GM12891 (cell line): ENCODE results near the gene ARRB1.

ENCODE experiments used
- POLR2A ChIP-seq: IDR thresholded peaks from 2 replicates; pipeline ENCODE4 v1.6.1; 2011; ENCODE audit warnings: low read depth, low read length, control low read depth
- POLR2AphosphoS5 ChIP-seq: IDR thresholded peaks from 2 replicates; pipeline ENCODE4 v1.6.1; 2011; ENCODE audit warnings: low read depth, low read length, control low read depth

DNA sequence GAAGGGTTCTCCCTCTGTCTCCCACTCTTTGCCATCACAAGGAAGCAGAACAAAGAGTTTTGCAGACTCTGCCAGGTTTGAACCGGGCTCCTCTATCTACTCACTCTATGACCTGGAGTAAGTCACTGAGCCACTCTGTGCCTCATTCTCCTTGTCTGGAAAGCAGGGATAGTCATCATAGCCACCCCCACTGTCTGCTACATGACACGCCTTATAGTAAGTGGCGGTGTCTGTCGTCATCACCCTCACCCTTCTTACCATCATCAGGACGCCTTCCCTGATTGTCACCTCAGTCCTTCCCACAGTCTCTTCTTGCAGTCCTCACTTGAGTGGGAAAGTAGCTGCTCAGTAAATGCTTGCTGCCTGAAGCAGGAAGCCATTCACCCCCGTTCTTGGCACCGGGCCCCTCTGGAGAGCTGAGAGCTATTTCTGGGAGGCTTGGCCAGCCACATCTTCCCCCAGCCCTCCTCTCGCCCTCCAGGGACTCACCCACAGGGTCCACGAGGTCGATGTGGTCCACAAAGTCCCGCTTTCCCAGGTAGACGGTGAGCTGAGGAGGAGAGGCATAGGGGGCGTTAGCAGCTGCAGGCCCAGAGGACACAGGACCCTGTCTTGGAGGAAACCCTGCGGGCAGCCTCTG lies 64.5 kb downstream of the ARRB1 start:
- TF ChIP-seq POLR2AphosphoS5: no peak
- no peak for TF ChIP-seq POLR2A
